ENCODE data around the gene ANKMY1.

DNA sequence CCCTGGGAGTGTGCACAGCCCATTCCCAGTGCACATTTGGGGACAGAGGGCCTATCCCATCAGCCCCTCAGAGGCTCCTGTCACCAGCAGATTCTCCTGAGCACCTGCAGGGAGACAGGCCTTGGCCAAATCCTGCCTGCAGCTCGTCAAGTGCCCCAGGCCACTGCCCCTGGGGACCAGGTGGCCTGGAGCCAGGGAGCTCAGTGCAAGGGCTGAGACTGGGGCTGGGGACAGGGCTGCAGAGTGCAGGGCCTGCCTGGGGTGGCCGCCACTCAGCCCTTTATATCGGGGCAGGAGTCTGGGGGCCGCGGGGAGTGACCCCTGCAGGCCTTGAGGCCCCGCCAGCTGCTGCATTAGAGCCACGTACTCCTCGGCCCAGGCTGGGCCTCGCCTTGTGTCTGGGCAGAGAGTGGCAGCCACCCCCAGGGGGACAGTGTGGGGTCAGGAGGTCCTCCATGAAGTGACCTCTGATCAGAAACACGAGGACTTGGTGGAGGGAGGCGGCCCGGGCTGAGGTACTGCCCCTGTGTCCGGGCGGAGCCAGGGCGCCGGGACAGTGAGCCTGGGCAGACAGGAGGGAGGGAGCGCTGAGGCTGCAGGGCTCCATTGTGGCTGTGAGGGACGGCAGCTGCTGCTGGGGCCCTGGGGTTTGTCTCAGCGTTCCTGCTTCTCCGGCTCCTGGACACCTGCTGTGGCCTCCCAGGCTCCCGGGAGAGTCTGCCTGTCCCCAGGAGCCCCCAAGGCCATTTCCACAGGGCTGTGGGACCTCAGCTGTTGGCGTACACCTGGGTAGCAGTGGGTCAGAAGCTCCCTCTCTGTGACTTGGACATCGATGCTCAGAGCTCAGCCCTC, 98.2 kb downstream of the ANKMY1 start:
- TF ChIP-seq, protein P1, sequence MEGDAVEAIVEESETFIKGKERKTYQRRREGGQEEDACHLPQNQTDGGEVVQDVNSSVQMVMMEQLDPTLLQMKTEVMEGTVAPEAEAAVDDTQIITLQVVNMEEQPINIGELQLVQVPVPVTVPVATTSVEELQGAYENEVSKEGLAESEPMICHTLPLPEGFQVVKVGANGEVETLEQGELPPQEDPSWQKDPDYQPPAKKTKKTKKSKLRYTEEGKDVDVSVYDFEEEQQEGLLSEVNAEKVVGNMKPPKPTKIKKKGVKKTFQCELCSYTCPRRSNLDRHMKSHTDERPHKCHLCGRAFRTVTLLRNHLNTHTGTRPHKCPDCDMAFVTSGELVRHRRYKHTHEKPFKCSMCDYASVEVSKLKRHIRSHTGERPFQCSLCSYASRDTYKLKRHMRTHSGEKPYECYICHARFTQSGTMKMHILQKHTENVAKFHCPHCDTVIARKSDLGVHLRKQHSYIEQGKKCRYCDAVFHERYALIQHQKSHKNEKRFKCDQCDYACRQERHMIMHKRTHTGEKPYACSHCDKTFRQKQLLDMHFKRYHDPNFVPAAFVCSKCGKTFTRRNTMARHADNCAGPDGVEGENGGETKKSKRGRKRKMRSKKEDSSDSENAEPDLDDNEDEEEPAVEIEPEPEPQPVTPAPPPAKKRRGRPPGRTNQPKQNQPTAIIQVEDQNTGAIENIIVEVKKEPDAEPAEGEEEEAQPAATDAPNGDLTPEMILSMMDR (IDR thresholded peaks at IDR 0.05) = no peak
- no peak for TF ChIP-seq ZFX (IDR thresholded peaks at IDR 0.05; ENCODE audit: borderline replicate concordance)

All from 22Rv1 (cell line).